ENCODE results near the gene DNAL1.

Gene DNAL1

DNA sequence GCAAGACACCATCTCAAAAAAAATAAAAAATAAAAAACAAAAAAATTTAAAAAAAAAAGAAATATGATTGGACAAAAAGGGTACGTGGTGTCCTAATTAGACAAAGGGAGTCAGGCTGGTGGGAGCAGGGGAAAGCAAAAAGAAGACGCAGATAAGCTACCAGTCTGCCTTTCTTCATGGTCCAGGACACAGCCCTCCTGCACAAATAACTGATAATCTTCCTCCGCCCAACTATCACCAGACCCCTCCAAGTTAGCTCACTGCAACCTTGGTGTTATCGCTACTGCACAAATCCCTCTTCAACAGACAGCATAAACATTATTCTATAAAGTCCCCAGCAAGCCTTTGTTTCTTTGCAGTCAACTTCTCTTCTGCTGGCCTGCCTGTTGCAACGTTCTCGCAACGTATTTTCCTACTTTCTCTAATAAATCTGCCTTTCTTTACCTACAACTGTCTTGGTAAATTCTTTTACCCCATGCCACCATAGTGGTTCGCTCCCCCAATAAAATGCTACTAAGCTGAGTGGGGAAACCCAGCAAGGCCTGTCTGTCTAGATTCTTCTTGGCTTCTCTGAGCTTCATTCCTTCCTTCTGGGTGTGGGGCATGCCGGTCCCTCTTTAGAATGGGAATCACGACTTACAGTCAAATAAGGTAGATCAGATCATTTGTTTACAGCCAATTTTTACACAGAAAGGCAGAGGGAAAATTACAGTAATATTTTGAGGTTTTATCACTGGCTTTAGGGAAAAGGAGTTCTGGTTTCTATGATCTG is 14.6 kb upstream of the DNAL1 start:
- TF ChIP-seq GATA3 (IDR thresholded peaks at IDR 0.05; ENCODE audit: low read depth, low read length), result no peak
- TF ChIP-seq GATA2 (IDR thresholded peaks at IDR 0.05; ENCODE audit: low read depth, low read length), result no peak

DNA sequence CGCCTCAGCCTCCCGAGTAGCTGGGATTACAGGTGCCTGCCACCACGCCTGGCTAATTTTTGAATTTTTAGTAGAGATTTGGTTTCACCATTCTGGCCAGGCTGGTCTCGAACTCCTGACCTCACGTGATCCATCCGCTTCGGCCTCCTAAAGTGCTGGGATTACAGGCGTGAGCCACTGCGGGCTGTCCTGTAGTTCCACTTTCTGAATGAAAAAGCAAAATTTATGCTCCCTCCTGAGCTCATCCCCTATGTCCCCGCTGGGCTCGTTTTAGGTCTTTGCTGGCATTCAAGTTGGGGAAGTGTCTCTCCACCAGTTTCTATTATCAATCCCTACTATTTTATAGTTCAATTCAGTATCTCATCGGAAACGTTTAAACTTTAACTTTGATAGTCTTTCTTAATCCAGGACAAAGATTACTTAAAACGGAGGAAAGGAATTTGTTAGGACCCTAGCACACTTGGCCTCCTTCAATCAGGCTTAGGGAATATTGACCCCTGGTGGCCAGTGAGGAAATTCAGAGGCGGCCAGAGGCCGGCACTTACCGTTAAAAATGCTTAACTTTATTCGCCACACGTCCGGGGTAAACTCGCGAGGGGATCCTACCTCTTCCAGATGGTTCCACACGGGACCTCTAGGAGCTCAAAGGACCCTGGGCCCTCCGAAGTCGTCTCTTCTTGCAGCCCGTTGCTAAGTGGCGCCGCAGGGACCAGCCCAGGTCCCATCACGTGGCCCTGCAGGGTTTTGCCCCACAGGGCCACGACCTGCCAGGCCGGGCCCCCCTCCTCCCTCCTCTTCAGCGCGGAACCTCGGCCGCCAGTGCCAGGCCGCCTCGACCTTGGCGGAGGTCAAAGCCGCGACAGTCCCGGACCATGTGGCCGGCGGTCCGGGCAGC is 11.4 kb upstream of the DNAL1 start:
- no peak for TF ChIP-seq GATA2 (IDR thresholded peaks at IDR 0.05; ENCODE audit: low read depth, low read length)
- no peak for TF ChIP-seq GATA3 (IDR thresholded peaks at IDR 0.05; ENCODE audit: low read depth, low read length)

DNA sequence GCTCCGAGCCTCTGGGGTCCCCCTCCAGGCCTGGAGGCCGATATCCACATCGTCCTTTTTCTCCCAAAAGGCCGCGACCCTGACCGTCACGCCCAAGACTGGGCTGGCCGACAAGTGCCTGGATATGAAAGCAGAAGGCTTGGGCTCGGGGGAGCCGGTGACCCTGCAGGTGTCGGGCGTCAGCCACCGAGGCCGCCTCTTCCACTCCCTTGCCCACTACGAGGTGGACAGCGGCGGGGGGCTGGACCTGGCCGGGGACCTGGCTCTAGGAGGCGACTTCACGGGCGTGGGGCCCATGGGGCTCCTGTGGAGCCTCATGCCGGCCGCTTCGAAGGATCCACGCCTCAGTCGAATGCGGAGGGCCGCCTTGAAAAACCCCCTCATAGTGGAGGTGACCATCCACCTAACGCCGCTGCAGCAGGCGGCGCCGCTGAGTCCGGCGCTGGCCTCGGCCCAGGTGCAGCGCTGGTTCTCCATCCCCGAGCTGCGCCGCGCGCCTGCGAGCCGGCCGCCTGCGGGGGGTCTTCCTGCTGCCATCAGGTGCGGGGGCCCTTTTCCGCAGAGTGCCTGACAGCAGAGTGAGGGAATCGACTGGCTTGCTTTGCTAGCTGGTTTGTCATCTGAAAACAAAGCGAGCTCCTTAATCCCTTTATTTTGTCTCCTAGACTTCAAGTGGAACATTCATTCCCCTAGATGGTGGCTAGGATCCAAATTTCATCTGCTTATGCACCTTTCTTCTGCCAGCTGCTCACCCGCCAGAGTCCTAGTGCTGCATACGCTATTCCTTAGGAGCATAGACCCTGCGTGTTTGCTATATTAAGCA is 10.6 kb upstream of the DNAL1 start:
- TF ChIP-seq GATA3 (IDR thresholded peaks at IDR 0.05; ENCODE audit: low read depth, low read length) (no peak), GATA2 (IDR thresholded peaks at IDR 0.05; ENCODE audit: low read depth, low read length) (no peak)

DNA sequence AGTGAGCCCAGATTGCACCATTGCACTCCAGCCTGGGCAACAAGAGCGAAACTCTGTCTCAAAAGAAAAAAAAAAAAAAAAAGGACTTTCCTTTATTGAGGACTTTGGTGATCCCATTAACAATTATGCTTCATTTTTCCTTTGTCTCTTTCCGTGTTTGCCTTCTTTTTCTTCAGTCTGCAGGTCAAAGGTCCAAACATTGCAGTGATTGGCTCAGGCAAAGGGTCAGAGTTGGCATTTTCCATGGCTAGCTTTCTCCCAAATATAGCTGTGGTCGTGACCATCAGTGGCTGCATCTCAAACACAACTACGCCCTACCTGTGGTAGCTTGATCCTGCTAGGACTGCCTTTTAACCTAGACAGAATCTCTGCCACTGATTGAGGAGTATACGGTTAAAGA is 7.0 kb upstream of the DNAL1 start:
- TF ChIP-seq GATA3 (IDR thresholded peaks at IDR 0.05; ENCODE audit: low read depth, low read length) (no peak), GATA2 (IDR thresholded peaks at IDR 0.05; ENCODE audit: low read depth, low read length) (no peak)

DNA sequence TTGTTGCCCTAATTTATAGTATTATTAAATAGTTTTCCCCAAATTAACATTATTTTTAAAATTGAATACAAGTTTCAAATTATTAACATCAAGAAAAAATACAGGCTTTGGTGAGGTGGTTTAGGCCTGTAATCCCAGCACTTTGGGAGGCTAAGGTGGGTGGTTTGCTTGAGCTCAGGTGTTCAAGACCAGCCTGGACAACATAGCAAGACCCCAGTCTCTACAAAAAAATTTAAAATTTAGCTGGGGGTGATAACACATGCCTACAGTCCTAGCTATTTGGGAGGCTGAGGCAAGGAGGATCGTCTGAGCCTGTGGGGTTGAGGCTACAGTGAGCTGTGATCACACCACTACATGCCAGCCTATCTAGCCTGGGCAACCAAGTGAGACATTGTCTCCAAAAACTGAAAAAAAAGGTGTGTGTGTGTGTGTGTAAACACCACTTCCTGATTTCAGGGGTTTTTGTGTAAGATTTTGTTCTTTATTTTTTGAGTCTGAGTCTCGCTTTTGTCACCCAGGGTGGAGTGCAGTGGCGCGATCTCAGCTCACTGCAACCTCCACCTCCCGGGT is 3.9 kb upstream of the DNAL1 start:
- TF ChIP-seq GATA3 (IDR thresholded peaks at IDR 0.05; ENCODE audit: low read depth, low read length), result no peak
- no peak for TF ChIP-seq GATA2 (IDR thresholded peaks at IDR 0.05; ENCODE audit: low read depth, low read length)

DNA sequence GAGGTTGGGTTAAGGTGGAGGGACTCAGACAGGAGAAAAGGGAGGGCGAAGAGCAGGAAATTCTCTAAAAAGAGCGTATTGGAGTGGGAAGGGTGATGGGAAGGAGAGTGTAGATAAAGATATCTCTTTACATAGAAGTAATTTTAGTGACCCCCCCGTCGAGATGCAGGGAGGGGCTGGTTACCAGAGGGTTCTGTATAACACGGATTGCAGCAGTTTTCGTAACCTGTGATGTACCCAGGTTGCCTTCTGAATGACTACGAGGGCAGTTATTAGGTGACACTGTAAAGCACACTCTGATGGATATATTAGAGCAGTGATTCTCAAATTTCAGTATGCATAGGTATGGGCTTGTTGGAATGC is 443 bp downstream of the DNAL1 start:
- TF ChIP-seq GATA2 (IDR thresholded peaks at IDR 0.05; ENCODE audit: low read depth, low read length), result no peak
- TF ChIP-seq GATA3 (IDR thresholded peaks at IDR 0.05; ENCODE audit: low read depth, low read length), result no peak

DNA sequence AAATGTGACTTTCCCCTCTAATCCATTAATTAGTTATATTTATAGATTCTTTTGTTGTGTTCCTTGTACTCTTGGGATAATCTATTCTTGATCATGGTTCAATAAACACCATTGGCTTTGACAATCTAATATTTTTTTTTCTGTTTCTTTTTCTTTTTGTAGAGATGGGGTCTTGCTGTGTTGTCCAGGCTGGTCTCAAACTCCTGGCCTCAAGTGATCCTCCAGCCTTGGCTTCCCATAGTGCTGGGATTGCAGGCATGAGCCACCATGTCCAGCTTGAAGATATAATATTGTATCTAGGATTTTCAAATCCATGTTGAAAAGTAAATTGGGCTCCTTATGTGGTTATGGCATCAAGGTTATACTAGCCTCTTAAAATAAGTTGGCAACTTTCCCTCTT is 6.2 kb downstream of the DNAL1 start:
- no peak for TF ChIP-seq GATA2 (IDR thresholded peaks at IDR 0.05; ENCODE audit: low read depth, low read length)
- no peak for TF ChIP-seq GATA3 (IDR thresholded peaks at IDR 0.05; ENCODE audit: low read depth, low read length)

DNA sequence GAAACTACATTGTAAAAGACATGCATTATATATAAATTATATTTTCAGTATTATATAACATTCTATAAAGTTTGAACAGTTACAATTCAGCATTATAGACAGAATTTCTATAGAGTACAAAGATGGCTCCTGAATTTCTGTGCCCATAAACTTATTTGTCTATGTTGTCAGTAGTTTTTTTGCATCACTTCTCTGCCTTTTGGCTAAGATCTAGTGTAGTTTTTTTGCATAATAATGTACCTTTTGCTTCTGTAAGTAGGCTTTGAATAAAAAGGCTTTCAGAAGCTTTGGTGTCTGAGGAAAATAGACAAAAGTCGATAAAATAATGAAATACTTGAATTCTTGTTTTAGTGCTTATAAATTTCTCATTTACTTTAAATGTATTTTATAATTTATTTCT is 11.1 kb downstream of the DNAL1 start:
- TF ChIP-seq GATA3 (IDR thresholded peaks at IDR 0.05; ENCODE audit: low read depth, low read length) (no peak), GATA2 (IDR thresholded peaks at IDR 0.05; ENCODE audit: low read depth, low read length) (no peak)

DNA sequence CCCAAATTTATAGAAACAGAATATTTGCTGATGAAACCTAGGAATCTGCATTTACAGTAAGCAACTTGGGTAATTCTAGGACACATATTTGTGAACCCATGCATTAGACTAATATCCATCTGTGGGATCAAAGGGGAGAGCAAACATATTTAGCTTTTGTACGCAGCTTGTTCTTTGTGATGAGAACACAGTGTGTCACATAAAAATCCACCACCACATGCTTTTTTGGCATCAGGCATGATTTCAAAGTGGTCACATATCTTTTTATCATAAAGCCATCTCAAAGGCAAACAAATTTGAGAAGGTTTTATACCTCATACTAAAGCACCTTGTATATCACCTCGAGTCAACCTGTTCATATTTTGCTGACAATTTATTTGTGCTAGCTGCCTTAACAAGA is 15.7 kb downstream of the DNAL1 start:
- TF ChIP-seq GATA3 (IDR thresholded peaks at IDR 0.05; ENCODE audit: low read depth, low read length) (no peak), GATA2 (IDR thresholded peaks at IDR 0.05; ENCODE audit: low read depth, low read length) (no peak)

DNA sequence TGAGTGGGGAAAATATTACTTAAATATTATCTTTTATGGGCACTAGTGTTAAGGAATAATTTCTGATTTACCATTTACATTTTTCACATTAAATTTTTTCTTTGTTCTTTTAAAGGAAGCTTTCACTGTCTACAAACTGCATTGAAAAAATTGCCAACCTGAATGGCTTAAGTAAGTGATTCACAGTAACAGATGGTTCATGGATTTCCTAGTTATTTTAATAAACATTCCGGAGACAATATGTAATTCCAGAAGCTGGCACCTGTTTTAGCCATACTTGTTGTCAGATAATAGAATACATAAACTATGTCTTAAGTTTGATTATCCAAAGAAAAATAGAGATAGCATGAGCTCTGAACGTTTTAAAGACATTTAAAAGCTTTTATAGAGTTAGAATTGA is 17.1 kb downstream of the DNAL1 start:
- TF ChIP-seq GATA2 (IDR thresholded peaks at IDR 0.05; ENCODE audit: low read depth, low read length), result no peak
- TF ChIP-seq GATA3 (IDR thresholded peaks at IDR 0.05; ENCODE audit: low read depth, low read length), result no peak

DNA sequence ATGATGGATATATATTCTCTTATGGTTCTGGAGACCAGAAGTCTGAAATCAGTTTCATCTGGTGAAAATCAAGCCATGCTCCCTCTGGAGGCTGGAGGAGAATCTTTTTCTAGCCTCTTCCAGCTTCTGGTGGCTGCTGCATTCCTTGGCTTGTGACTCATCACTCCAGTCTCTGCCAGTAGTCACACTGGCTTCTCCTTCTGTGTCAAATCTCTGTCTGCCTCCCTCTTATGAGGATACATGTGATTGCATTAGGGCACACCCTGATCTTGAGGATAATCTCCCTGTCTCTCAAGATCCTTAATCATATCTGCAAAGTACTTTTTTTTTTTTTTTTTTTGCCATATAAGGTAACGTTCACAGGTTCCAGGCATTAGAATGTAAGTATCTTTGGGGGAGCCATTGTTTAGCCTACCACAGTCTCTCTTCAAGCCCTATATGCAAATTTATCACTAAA is 17.7 kb downstream of the DNAL1 start:
- no peak for TF ChIP-seq GATA2 (IDR thresholded peaks at IDR 0.05; ENCODE audit: low read depth, low read length)
- no peak for TF ChIP-seq GATA3 (IDR thresholded peaks at IDR 0.05; ENCODE audit: low read depth, low read length)

DNA sequence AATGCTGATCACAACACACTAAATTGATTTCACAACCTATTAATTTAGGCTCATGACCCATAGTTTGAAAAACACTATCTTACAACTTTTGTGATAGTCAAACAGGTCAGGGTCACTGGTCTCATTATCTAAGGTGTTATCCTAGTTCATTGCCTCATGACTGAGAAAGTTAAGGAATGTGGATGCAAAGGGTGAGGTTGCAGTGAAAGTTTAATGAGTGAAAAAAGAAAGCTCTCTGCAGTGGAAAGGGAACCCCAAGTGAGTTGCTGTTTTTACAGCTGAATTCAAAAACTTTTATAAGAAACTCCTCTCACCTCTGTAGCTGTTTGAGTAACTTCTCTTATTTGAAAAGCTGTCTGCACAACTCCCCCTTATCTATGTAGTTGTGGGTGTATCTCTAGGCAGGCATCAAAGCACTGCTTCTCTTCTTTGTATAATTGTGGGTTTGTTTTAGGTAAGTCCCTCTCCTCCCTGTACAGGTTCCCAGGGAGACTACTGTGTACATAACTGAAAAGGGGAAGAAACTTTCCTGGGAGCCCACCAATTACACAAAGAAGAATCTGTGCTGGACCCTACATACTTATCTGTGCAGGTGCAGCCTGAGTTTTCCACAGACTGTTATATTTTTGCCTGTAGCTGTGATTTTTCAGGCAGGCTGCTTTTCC is 18.9 kb downstream of the DNAL1 start:
- TF ChIP-seq GATA3 (IDR thresholded peaks at IDR 0.05; ENCODE audit: low read depth, low read length), result no peak
- TF ChIP-seq GATA2 (IDR thresholded peaks at IDR 0.05; ENCODE audit: low read depth, low read length), result no peak

DNA sequence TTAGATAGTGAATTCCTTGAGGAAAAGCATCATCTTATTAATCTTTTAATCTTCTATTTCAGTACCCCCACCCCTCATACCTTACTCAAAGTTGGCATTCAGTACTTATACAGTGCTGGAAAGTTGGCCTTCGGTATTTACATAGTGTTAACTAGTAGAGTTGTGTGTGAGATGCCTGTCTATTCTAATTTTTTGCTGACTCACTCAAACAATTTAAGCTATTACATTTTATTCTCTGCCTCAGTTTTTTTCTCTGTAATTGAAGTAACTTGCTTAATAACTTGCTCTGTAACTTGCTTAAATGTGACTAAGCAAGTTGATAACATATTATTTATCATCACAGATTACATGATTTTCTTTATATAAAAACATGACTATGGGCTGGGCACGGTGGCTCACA is 20.3 kb downstream of the DNAL1 start:
- TF ChIP-seq GATA3 (IDR thresholded peaks at IDR 0.05; ENCODE audit: low read depth, low read length) (no peak), GATA2 (IDR thresholded peaks at IDR 0.05; ENCODE audit: low read depth, low read length) (no peak)

Measured in SH-SY5Y (cell line).